Left ventricle myocardium inferior (tissue), 1 donor: ENCODE data around the gene WBP1L. TPM values are rescaled to one million over a fixed set of nuclear protein-coding genes. Genes with fewer than 3 reads are reported as not detected.

ENCODE experiments used
- DNase-seq: peaks from one replicate; pipeline ENCODE4 v3.0.0-alpha.2; 2020
- H3K27ac ChIP-seq: fragments of 200-600 bp; replicated peaks from 2 replicates; pipeline ENCODE4 v1.8.0; 2021
- H3K27me3 ChIP-seq: fragments of 200-600 bp; 2 replicates; pipeline ENCODE4 v1.8.0; 2021; ENCODE audit warnings: low read depth
- H3K36me3 ChIP-seq: fragments of 200-600 bp; 2 replicates; pipeline ENCODE4 v1.8.0; 2021
- H3K4me1 ChIP-seq: fragments of 200-600 bp; 2 replicates; pipeline ENCODE4 v1.8.0; 2021
- H3K4me3 ChIP-seq: fragments of 200-600 bp; 2 replicates; pipeline ENCODE4 v1.8.0; 2021; ENCODE audit warnings: mild to moderate bottlenecking, moderate library complexity
- H3K9me3 ChIP-seq: fragments of 200-600 bp; replicated peaks from 2 replicates; pipeline ENCODE4 v1.8.0; 2021
- CTCF ChIP-seq: fragments of 200-600 bp; IDR thresholded peaks from 2 replicates; pipeline ENCODE4 v1.8.0; 2021; ENCODE audit warnings: antibody characterized with exemption, mild to moderate bottlenecking, borderline replicate concordance
- intact Hi-C: fragments of 100-400 bp; cut with micrococcal nuclease; formaldehyde crosslinking; loops from one replicate; pipeline ENCODE4 v1.11.0; 2022
- total RNA-seq: library from RNA; stranded (reverse); fragmentation: NEBNext Ultra II Directional; extraction: Animal tissue kit (Norgen Biotek cat#: 25700); gene quantifications from one replicate; pipeline ENCODE4 v1.2.1, GENCODE V29; 2021
- donor health status: DM: no; HTN: yes; CAD: no; lungs with severe emphysema.

The WBP1L gene
- total RNA-seq, 1 donor from 2014 or later = 22.6 TPM

- no peak for DNase-seq
- H3K36me3 ChIP-seq = no peaks in the 10 kb centered on the region
- H3K27ac ChIP-seq = peak overlapping the region; percentile 87
- H3K4me1 ChIP-seq = peaks cover 36% of the 10 kb centered on the region
- intact Hi-C loops = no loop called here
- no peaks in the 10 kb centered on the region for H3K9me3 ChIP-seq
- no peak for TF ChIP-seq CTCF
- H3K27me3 ChIP-seq = no peaks in the 10 kb centered on the region
- H3K4me3 ChIP-seq = peak overlapping the region; percentile 90
Measured at GRCh38 chr10:102744374-102745051, 765 bp downstream of the WBP1L start.

DNA sequence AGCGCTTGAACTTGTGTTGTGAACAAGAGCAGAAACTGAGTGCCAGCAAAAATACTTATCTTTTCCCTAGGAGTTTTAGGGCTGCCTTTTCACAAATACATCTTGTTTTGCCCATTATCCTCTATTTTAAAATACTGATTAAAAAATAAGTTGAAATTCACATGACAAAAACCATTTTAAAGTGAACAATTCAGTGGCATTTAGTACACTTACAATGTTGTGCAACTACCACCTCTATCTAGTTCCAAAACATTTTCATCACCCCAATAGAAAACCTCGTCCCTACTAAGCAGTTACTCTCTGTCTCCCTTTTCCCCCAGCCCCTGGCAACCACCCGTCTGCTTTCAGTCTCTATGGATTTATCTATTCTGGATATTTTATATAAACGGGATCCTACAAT is 1.4 kb downstream of the WBP1L start:
- Histone ChIP-seq H3K27ac (peak overlapping the region; percentile 87), H3K36me3 (no peaks in the 10 kb centered on the region), H3K4me1 (peaks cover 35% of the 10 kb centered on the region), H3K4me3 (peak overlapping the region; percentile 90), H3K9me3 (no peaks in the 10 kb centered on the region), H3K27me3 (no peaks in the 10 kb centered on the region)
- TF ChIP-seq CTCF = no peak
- no peak for DNase-seq
- intact Hi-C loops = no loop called here

DNA sequence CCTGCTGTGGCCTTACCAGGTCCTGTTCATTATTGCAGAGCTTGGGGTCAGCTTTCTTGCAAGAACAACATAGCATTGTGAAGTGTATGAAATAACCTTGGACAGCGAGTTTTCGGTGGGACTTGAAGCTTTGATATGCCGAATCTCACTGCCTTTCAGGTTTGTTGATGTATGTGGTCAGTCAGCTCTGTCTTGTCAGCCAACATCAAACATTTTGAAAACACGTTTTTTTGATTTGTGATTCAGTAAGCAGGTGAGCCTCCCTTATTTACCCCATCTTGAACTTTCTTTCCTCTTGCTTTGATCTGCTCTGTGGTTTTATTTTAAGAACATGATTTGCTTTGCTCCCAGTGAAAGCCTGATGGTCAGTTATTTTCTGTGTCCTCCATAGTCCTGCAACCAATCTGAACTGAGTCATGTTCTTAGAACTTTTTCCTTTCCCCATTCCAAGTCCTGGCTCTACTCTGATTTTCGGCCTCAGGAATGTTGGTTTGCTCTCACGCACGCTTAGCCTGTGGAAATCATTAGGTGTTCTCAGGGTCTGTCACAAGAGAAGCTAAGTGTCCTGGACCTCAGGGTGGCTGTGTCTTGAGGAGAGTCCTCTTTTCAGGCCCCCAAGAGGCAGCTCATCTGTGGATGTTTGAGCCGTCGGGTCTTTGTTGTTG is 8.7 kb downstream of the WBP1L start:
- H3K4me3 ChIP-seq = no peak overlapping the region
- TF ChIP-seq CTCF = no peak
- intact Hi-C loops = loop anchor here (10.0 kb wide), 1 partner anchor 52 kb away; no protein-coding TSS in a partner anchor

DNA sequence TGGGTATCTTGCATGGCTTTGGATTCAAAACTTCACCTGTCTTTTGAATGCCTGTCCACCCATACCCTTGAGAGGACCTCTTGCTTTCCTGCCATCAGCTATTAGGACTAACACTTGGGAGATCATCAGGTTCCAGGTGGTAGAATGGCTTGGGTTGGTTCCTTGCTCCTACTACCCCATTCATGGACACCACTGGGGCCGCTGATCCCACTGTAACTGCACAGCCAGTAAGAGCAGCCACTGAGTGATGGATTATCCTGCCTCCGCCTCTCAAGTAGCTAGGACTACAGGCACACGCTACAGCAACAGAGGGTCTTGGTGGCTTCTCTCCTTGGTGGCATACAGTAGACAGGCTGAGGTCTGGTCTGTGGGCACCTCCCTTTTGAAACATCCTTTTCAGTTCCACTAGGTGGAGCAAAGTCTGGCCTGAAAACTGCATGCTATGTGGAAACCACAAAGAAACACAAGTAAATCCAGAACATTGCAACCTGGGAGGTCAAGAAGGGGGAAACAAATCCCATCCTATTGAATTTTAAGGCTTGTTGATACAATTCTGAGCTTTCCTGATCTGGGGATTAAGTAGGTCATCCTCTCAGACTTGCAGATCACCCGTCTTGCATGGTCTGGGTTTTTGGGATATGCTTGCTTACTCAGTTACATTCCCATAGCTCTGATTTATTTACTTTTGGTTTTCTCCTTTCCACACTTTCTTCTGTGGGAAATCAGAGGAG is 9.4 kb downstream of the WBP1L start:
- TF ChIP-seq CTCF = peak; percentile 70
- Histone ChIP-seq H3K36me3 (no peaks in the 10 kb centered on the region), H3K27me3 (no peaks in the 10 kb centered on the region), H3K4me1 (peaks cover 30% of the 10 kb centered on the region), H3K27ac (peak overlapping the region; percentile 58), H3K9me3 (no peaks in the 10 kb centered on the region), H3K4me3 (no peak overlapping the region)
- no peak for DNase-seq
- intact Hi-C loops = loop anchor here (10.0 kb wide), 1 partner anchor 52 kb away; no protein-coding TSS in a partner anchor

More for the DNA sequence above, 8.7 kb downstream of the WBP1L start:
- Histone ChIP-seq H3K27ac (peak overlapping the region; percentile 58), H3K36me3 (no peaks in the 10 kb centered on the region), H3K4me1 (peaks cover 29% of the 10 kb centered on the region), H3K9me3 (no peaks in the 10 kb centered on the region), H3K27me3 (no peaks in the 10 kb centered on the region)
- DNase-seq = no peak

DNA sequence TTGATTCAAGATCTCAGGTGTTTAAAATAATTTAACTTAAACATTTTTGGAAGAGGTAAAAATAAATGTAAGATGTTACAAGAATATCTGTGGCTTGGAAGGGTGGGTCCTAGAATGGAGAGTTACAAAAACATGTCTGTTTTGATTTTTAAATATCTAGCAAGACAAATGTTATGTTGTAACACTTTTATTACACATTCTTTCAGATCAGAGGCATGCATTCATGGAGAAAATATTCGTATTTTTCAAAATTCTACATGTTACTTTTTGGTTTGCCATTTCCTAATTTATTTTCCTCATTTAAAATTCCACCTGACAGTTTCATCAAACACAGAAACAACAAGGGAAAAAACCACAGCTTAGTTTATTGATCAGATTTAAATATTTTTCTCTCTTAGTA is 10.0 kb downstream of the WBP1L start:
- Histone ChIP-seq H3K27me3 (no peaks in the 10 kb centered on the region), H3K4me3 (no peak overlapping the region), H3K4me1 (peaks cover 36% of the 10 kb centered on the region), H3K9me3 (no peaks in the 10 kb centered on the region), H3K27ac (peak overlapping the region; percentile 58), H3K36me3 (no peaks in the 10 kb centered on the region)
- DNase-seq = no peak
- no peak for TF ChIP-seq CTCF
- intact Hi-C loops = loop anchor here (10.0 kb wide), 1 partner anchor 51 kb away; no protein-coding TSS in a partner anchor
